HEK293T (cell line): ENCODE data around the gene OTOA.

Source experiments
- ARNT ChIP-seq: fragments of 450-650 bp; IDR thresholded peaks from 2 replicates; pipeline ENCODE4 v1.6.1; 2017; ENCODE audit warnings: mild to moderate bottlenecking
- BHLHE40 ChIP-seq: fragments of 450-650 bp; IDR thresholded peaks from 2 replicates; pipeline ENCODE4 v1.6.1; 2016; ENCODE audit warnings: mild to moderate bottlenecking, moderate library complexity, borderline replicate concordance
- CTBP1 ChIP-seq: fragments of 450-650 bp; IDR thresholded peaks from 2 replicates; pipeline ENCODE4 v1.6.1; 2016; ENCODE audit warnings: borderline replicate concordance
- ELF4 ChIP-seq: fragments of 450-650 bp; IDR thresholded peaks from 2 replicates; pipeline ENCODE4 v1.6.1; 2017; ENCODE audit warnings: antibody characterized with exemption
- FOXA1 ChIP-seq: fragments of 450-650 bp; IDR thresholded peaks from 2 replicates; pipeline ENCODE4 v1.6.1; 2016; ENCODE audit warnings: mild to moderate bottlenecking
- FOXK2 ChIP-seq: fragments of 450-650 bp; IDR thresholded peaks from 2 replicates; pipeline ENCODE4 v1.6.1; 2016; ENCODE audit warnings: mild to moderate bottlenecking
- FOXM1 ChIP-seq: fragments of 450-650 bp; IDR thresholded peaks from 2 replicates; pipeline ENCODE4 v1.6.1; 2017; ENCODE audit warnings: mild to moderate bottlenecking, borderline replicate concordance
- HDGF ChIP-seq: fragments of 450-650 bp; IDR thresholded peaks from 2 replicates; pipeline ENCODE4 v1.6.1; 2017; ENCODE audit warnings: antibody characterized with exemption, borderline replicate concordance
- LEF1 ChIP-seq: fragments of 450-650 bp; IDR thresholded peaks from 2 replicates; pipeline ENCODE4 v1.6.1; 2017; ENCODE audit warnings: mild to moderate bottlenecking, borderline replicate concordance
- PKNOX1 ChIP-seq: fragments of 450-650 bp; IDR thresholded peaks from 2 replicates; pipeline ENCODE4 v1.6.1; 2016
- SP1 ChIP-seq: fragments of 450-650 bp; IDR thresholded peaks from 2 replicates; pipeline ENCODE4 v1.6.1; 2017
- TARDBP ChIP-seq: fragments of 450-650 bp; IDR thresholded peaks from 2 replicates; pipeline ENCODE4 v1.6.1; 2016
- ZNF384 ChIP-seq: fragments of 450-650 bp; IDR thresholded peaks from 2 replicates; pipeline ENCODE4 v1.6.1; 2016

GRCh38 chr16:21643785-21644184, 20.0 kb upstream of the OTOA start:
- TF ChIP-seq LEF1 (no peak), SP1 (no peak), TARDBP (no peak), ARNT (no peak), ZNF384 (no peak), BHLHE40 (no peak), ELF4 (no peak), FOXK2 (no peak), PKNOX1 (no peak), FOXA1 (no peak), FOXM1 (no peak), HDGF (no peak), CTBP1 (no peak)
